Fibroblast of skin of abdomen (primary cell): ENCODE data around the gene SORCS2.

Experiments
- DNase-seq: peaks from one replicate; pipeline ENCODE4 v3.0.0-alpha.2; 2013

The SORCS2 gene

DNA sequence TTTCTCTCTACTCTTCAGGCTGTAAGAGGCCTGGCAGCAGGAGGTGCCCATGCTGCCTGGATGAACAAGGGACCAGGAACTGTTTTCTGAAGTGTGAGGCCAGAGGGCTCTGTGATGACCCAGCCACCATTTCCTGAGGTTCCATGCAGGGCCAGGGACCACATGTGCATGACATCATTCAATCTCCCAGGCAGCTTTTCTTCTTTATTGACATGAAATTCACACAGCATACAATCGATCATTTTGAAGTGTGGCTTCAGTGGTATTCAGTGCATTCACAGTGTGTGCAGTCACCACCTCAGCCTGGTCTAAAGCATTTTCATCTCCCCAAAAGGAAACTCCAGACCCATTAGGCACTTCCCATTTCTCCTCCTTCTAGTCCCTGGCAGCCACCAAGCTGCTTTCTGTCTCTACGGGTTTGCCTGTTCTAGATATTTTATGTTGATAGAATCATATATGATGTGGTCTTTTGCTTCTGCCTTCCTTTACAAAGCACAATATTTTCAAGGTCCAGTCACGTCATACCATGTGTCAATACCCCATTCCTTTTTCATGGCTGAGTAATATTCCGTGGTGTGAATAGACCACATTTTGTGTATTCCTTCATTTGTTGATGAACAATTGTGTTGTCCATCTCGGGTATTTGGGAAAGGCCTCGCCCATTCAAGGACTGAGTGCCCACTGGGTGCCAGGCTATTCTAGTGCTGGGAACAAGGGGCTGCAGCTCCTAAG lies 149.3 kb downstream of the SORCS2 start:
- peak; percentile 91 for DNase-seq

DNA sequence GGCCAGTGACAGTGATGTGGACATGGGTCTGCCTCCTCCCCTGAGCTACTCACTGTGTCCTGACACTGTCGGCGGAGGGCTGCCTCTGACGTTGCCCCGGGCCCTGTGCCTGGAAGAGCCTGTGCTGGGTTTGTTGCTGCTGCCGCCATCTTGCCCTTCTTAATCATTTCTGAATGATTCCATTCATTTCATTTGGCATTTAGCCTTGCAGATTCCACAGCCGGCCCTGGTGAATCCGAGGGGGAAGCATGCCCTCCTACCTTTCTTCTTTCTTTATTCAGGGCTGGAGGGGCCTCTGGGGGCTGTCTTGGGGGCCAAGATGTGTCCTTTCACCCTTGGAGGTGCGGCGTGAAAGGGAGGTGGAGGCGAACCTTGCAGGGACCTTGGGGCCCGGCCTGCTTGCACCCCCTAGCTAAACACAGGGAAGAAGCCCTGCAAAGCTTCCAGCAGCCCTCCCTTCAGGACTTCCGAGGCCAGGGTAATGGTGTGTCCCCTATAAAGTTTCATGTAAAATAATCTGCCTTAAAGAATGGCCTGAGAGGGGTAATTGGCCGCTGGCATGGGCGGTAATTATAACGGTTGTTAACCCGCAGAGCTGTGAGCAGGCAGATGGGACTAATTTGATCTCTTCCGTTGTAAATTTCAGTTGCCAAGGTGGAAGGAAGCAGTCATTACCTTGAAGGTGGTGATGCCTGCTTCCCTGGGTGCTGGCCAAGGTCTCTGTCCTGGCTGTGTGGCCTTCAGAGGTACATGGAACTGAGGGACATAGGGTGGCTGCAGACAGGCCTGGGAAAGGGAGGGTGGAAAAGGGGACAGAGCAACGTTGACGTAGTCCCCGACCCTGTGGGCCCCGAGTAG lies 150.1 kb downstream of the SORCS2 start:
- no peak for DNase-seq

DNA sequence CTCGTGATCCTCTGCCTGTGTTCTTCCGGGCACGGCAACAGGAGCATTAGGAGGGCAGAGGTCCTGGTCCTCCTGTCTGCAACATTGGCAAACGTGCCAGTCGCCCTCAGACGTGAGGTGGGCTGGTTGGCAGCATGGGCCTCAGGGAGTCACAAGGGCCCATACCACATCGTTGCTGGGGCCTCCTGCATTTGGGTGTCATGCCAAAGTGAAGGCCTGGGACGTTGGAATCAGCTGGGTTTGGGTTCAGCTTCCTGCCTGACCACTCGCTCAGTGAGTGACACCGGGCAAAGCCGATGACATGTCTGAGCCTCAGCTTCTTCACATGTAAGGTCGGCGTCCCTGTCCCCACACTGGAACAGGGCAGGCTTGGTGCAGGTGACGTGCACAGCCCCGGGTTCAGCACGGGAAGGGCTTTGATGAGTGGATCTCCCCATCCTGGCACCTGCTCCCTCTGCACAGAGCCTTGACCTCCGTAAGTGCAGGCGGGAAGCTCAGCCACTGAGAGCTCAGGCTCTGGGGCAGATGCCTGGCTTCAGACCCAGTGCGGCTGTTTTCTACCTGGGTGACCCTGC lies 150.8 kb downstream of the SORCS2 start:
- no peak for DNase-seq

- no peak for DNase-seq
Measured at GRCh38 chr4:7343950-7344349, 151.6 kb downstream of the SORCS2 start.

DNA sequence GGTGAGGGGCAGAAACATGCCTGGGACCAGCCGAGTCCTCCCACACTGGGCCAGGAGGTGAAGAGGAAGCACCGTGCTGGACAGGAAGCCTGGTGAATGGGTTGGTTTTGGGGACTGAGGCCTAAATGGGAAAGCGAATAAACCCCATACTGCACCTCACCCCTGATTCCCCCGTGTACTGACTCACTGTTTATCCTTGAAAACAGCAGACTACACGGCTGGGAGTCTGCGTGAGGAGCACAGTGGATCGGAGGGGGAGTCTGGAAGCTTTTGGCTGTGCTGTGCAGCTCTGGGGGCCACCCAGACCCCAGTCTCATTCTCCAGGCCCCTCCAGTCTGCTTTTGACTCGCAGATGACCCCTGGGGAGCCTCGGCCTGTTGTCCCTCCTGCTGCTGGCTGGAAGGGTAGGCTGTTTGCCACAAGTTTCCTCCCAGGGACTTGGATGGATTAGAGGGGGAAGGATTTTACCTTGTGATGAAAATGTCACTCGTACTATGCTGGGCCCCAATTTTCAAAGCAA lies 152.4 kb downstream of the SORCS2 start:
- DNase-seq = peak; percentile 33

GRCh38 chr4:7347981-7348380 lies 155.6 kb downstream of the SORCS2 start:
- DNase-seq = peak; percentile 61

DNA sequence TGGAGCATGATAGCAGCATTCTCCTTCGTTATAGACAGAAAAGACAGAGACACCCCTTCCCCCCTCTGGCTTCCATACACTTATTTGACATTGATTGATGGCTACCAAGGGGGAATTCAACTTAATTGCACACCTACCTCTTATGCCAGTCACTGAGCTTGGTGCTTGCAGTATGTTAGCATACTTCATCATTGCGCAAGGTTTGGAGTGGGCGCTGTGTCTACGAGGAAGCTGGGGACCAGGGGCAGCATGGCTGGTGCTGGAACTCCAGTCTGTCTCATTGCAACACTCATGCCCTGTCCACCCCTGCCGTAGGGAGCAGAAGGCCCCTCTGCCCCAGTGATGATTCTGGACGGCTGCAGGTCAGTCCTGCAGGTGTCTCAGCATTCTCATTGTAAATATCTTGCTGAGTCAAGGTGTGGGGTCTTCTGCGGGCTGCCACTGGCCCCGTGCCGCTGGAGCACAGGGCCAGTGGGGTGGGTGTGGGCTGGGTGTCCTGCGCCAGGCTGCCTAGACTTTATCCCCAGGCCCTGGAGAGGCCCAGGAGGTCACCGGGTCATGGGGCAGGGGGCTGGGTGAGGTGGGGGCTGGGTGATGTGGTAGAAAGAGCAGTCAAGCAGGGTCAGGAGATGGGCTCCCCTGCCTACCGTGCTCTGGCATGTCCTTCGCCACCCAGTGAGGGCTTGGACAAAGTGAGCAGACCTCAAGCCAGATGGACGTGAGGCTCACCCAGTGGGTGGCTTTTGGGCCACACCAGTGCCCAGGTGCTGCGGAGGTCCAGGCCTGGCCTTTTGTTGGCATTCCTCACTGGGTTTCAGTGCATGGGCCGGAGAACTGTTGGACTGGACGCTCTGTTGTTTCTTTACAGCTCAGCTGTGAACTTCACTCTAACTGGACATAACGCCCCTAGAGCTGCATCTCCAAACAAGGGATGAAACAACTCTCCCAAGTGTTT lies 156.9 kb downstream of the SORCS2 start:
- DNase-seq = no peak

DNA sequence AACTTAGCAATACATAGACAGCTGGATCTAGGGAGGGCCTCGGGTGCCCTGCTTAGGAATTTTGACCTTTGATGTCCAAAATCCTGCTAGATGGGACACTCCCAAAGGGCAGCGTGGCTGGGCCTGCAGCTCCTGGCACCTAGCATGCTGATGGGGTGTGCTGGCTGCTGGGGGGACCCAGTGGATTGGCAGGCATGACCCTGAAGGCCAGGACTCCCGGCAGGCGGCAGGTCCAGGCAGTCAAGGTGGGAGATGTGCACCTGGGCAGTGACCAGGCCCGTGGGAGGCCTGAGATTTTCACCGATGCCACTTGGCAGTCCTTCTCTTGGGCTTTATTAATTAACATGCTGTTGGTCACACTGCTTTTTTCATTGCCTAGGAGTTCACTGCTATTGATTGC lies 158.1 kb downstream of the SORCS2 start:
- no peak for DNase-seq

GRCh38 chr4:7351014-7351413 lies 158.7 kb downstream of the SORCS2 start:
- DNase-seq = no peak

DNA sequence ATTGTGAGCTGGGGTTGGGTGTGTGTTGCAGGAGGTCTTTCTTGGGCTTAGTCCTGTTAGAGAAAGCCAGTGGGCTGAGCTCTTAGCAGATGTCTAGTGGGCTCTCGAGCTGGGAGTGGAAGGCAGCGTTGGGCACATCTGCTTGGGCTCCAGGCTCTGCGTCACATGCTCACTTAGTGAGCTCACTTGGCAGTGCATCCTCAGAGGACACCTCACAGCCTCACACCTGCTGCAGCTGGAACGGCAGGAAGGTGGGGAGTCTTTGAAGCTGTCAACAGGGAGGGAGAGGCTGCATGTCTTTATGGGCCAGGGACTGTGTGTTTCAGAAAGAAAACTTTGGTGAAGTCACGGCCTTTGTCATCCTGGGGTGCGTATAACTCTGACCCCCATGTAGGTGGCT lies 160.1 kb downstream of the SORCS2 start:
- DNase-seq = no peak

- no peak for DNase-seq
Measured at GRCh38 chr4:7353046-7353790, 160.9 kb downstream of the SORCS2 start.

- no peak for DNase-seq
Measured at GRCh38 chr4:7353846-7354610, 161.7 kb downstream of the SORCS2 start.

DNA sequence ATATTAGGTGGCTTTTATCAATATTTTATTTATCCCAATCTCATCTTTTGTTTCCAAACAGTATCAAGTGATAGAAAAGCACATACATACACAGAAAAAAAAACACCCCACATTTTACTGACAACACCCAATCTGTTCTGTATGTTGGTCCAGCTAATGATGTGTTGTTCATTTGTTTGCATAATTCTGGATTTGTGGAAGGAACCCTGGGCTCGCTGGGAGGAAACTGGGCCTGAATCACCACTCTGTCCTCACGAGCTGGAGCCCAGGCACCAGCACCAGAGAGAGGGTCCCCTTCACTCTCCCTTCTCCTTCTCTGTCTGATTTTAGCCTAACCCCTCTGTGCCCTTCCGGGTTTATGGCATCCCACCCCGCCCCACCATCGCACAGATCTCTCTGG lies 162.6 kb downstream of the SORCS2 start:
- no peak for DNase-seq

DNA sequence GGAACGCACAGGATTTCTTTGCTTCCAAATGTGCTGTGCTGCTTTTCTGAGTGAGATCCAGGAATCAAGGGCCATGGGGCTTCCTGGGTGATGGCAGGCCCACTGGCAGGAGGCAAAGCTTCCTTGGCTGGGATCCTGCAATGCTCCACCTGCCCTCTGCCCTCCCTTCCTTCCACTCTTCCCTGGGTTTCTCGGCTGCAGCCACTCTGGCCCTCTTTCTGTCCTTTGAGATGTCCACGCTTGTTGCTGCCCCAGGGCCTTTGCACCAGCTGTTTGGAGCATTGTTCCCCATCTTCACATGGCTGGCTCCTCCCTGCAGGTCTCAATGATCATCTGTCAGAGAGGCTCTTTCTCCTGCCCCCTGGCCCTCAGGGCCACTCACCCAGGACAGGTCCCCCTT lies 163.5 kb downstream of the SORCS2 start:
- DNase-seq = no peak

DNA sequence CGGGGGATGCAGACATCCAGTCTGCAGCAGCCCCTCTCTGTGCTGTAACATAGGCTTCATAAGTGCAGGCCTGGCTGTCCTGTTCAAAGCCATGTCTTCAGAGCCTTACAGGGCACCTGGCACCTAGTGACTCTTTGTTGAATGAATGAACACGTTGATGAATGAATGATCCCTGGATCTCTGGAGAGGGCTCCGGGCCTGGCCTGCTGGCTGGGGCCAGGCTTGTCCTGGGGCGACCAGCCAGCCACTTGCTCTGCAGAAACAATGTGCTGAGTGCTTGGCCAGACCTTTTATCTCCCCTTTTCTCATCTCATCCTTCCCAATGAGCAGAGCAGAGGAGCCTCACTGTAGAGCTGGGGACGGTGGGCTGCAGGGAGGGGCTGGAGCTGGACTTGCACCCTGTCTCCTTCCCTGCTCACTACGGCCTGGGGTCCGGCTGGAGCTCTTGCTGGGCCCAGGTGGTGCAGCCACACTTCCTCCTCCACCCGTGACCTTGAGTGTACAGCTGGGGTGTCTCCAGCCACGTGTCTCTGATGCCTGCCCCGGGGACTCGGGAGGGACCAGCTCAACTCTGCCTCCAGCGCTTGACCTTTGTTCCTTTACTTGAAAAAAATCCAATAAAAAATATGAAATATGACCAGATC lies 164.5 kb downstream of the SORCS2 start:
- DNase-seq = no peak

DNA sequence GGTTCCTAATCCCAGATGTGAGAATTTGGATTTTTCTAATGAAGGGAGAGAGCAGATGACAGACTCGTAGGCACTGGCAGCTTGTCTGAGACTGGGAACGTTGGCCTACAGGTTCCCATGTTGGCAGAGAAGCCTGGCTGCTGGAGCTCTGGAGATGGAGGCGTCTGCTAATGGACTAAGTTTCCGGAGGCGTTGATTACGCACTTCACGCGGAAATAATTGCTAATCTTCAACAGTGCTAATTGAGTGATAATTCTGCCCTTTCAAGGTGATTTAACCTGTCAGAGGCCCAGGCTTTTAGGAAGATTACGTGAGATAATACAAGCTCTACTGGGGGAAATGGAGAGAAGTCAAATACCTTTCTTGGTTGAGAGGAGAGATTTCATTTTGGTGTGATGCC lies 165.0 kb downstream of the SORCS2 start:
- no peak for DNase-seq

DNA sequence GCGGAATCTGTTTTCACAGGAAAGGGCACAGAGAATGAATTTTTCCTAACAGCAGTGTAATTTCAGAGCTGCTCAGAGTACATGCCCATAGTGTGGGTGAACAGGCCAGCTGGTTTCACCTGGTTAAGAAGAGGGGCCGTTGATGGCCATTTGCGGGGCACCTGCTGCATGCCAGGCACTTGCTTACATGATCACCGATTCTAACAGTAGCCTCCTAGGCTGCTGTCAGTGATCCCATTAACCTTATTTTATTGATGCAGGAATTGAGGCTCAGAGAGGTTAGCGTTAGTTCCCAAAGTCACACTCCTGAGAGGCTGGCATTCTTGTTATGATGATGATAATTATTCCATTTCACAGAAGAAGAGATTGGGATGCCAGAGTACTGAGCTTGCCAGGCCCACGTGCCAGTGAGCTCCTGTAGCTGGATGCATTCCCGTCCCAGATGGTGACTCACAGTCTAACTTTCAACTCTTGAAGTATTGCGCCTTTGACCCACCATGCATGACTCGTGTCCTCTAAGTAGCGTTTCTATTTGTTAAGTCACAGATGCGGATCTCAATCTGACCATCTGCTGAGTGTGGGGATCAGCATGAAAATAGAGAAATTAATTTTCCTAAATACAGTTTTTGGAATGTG lies 165.9 kb downstream of the SORCS2 start:
- DNase-seq = peak; percentile 87

- no peak for DNase-seq
Measured at GRCh38 chr4:7359400-7360062, 167.2 kb downstream of the SORCS2 start.

GRCh38 chr4:7360806-7361205 lies 168.5 kb downstream of the SORCS2 start:
- DNase-seq = no peak
